K562 (cell line): Measurements from ENCODE around the gene RFC5. TPM values are rescaled to one million over a fixed set of nuclear protein-coding genes. Genes with fewer than 3 reads are reported as not detected.

ENCODE experiments used
- ATAC-seq: fragments of 200-7000 bp; cut with Tn5 transposase; 3 replicates; pipeline ENCODE4 v1.9.1; 2020; ENCODE audit warnings: moderate library complexity
- BruUV-seq: library from RNA; stranded (reverse); fragments of 400-500 nt; replicated peaks from 2 replicates; lab custom pipeline; 2021; lab: Mats Ljungman, UMichigan
- CTCF ChIA-PET: fragments of 300-600 bp; formaldehyde crosslinking; extraction: SDS; loops from one replicate; lab custom pipeline; 2021; ENCODE audit warnings: low intra/inter-chr PET ratio; lab: Yijun Ruan, JAX
- POLR2A ChIA-PET: fragments of 300-600, 350-650 bp; sonication (Branson Sonifier 250); formaldehyde crosslinking; extraction: SDS; loops from one replicate; lab custom pipeline; 2021; ENCODE audit warnings: antibody characterized with exemption, inconsistent platforms; lab: Yijun Ruan, JAX
- DNase-seq, 4 experiments: peaks; one replicate each; pipeline versions ENCODE4 v3.0.0 to v3.0.0-alpha.2; 2011 to 2018; ENCODE audit warnings: low spot score in 3 of 4, mixed read lengths in 3 of 4; ENCODE audit errors: extremely low read depth in 1 of 4
- FAIRE-seq: peaks from 2 replicates; lab custom pipeline; 2011; peaks lifted over from hg19 to GRCh38; lab: Jason Lieb, UNC
- H2AFZ ChIP-seq: 2 replicates; pipeline ENCODE4 v1.6.0; 2011; ENCODE audit warnings: low read depth, low read length, control low read depth, inconsistent platforms
- H3K27ac ChIP-seq: fragments of 200-600 bp; 3 replicates; pipeline ENCODE4 v1.8.0; 2011; ENCODE audit warnings: low read depth, mild to moderate bottlenecking, control low read depth, inconsistent platforms, low read length, moderate library complexity, mixed read lengths; ENCODE audit errors: extremely low read depth
- H3K27me3 ChIP-seq, 2 experiments: fragments of 300-600 bp in 1 of 2; 2 replicates in 1 of 2; 3 replicates in 1 of 2; pipeline versions ENCODE4 v1.6.0 to v1.8.0; 2011; ENCODE audit warnings: inconsistent platforms in 2 of 2, low read length in 2 of 2, mild to moderate bottlenecking in 1 of 2, mixed read lengths in 1 of 2, moderate library complexity in 1 of 2; ENCODE audit not compliant: control insufficient read depth in 2 of 2, insufficient read depth in 2 of 2
- H3K36me3 ChIP-seq: fragments of 300-600 bp; 3 replicates; pipeline ENCODE4 v1.8.0; 2011; ENCODE audit warnings: mild to moderate bottlenecking, low read length, inconsistent platforms; ENCODE audit not compliant: control insufficient read depth, insufficient read depth
- H3K4me1 ChIP-seq, 2 experiments: fragments of 200-600 bp in 1 of 2; replicated peaks in 1 of 2; 2 replicates in 1 of 2; 3 replicates in 1 of 2; pipeline versions ENCODE4 v1.5.1 to v1.8.0; 2011; ENCODE audit warnings: inconsistent platforms in 2 of 2, low read length in 2 of 2, mild to moderate bottlenecking in 1 of 2, mixed read lengths in 1 of 2, moderate library complexity in 1 of 2; ENCODE audit not compliant: control insufficient read depth in 2 of 2, insufficient read depth in 2 of 2
- H3K4me2 ChIP-seq: 2 replicates; pipeline ENCODE4 v1.6.1; 2011; ENCODE audit warnings: low read length, control low read depth, inconsistent platforms, mixed read lengths; ENCODE audit not compliant: insufficient read depth
- H3K4me3 ChIP-seq: fragments of 200-600 bp; sonication (generic), shearing (Covaris generic); 2 replicates; pipeline ENCODE4 v1.5.1; 2016; ENCODE audit warnings: control low read depth, inconsistent platforms
- H3K79me2 ChIP-seq: fragments of 200-600 bp; 3 replicates; pipeline ENCODE4 v1.8.0; 2011; ENCODE audit warnings: low read length, inconsistent platforms; ENCODE audit not compliant: control insufficient read depth, insufficient read depth
- H3K9ac ChIP-seq, 2 experiments: 2 replicates each; pipeline versions ENCODE4 v1.6.0 to v1.6.1; 2011; ENCODE audit warnings: low read depth in 2 of 2, low read length in 2 of 2, control low read depth in 1 of 2, inconsistent platforms in 1 of 2, mild to moderate bottlenecking in 1 of 2, mixed read lengths in 1 of 2; ENCODE audit not compliant: insufficient read depth in 1 of 2
- H3K9me1 ChIP-seq: one replicate; pipeline ENCODE4 v1.6.0; 2011; ENCODE audit warnings: inconsistent platforms, mild to moderate bottlenecking, low read length, moderate library complexity; ENCODE audit not compliant: control insufficient read depth, insufficient read depth
- H3K9me3 ChIP-seq: replicated peaks from 2 replicates; pipeline ENCODE4 v1.5.1; 2011; ENCODE audit warnings: low read depth, low read length, inconsistent platforms; ENCODE audit not compliant: control insufficient read depth, insufficient read depth
- H4K20me1 ChIP-seq: replicated peaks from 2 replicates; pipeline ENCODE4 v1.6.1; 2011; ENCODE audit warnings: low read length, inconsistent platforms, mixed read lengths; ENCODE audit not compliant: control insufficient read depth, insufficient read depth
- CBFA2T3 ChIP-seq: fragments of 450-650 bp; IDR thresholded peaks from 2 replicates; pipeline ENCODE4 v1.6.1; 2017
- CHCHD3 ChIP-seq: fragments of 250-450 bp; sonication (Bioruptor Pico); IDR thresholded peaks from 2 replicates; pipeline ENCODE4 v2.1.2; 2022; ENCODE audit warnings: mild to moderate bottlenecking
- CSDE1 ChIP-seq, 2 experiments: fragments of 450-650 bp; IDR thresholded peaks; 2 replicates each; pipeline ENCODE4 v1.6.1; 2016; ENCODE audit warnings: mild to moderate bottlenecking in 1 of 2
- DDX20 ChIP-seq: fragments of 450-650 bp; IDR thresholded peaks from 2 replicates; pipeline ENCODE4 v1.6.1; 2016; ENCODE audit warnings: missing genetic modification characterization, low read depth, mild to moderate bottlenecking, missing compliant biosample characterization, moderate library complexity
- HNRNPLL ChIP-seq: fragments of 200-400 bp; formaldehyde crosslinking; IDR thresholded peaks from 2 replicates; pipeline ENCODE4 v1.6.1; 2017; ENCODE audit warnings: low read length, low read depth, mild to moderate bottlenecking; ENCODE audit not compliant: poor library complexity, severe bottlenecking
- MEIS2 ChIP-seq: fragments of 450-650 bp; IDR thresholded peaks from 2 replicates; pipeline ENCODE4 v1.6.1; 2014; ENCODE audit warnings: mild to moderate bottlenecking; ENCODE audit not compliant: partially characterized antibody
- NBN ChIP-seq: fragments of 450-650 bp; IDR thresholded peaks from 2 replicates; pipeline ENCODE4 v1.6.1; 2016; ENCODE audit warnings: low read depth, mild to moderate bottlenecking
- OTX1 ChIP-seq: fragments of 450-650 bp; formaldehyde crosslinking; IDR thresholded peaks from 2 replicates; pipeline ENCODE4 v1.4.0; 2022; ENCODE audit warnings: mild to moderate bottlenecking
- PURB ChIP-seq: sonication (generic); formaldehyde crosslinking; IDR thresholded peaks from 2 replicates; pipeline ENCODE4 v1.9.0; 2021; ENCODE audit warnings: low read depth, mild to moderate bottlenecking, missing genetic modification reagents
- RUNX1 ChIP-seq: sonication (generic); IDR thresholded peaks from 2 replicates; pipeline ENCODE4 v1.6.1; 2016; ENCODE audit warnings: antibody characterized with exemption, low read depth
- SAFB ChIP-seq: fragments of 200-400 bp; formaldehyde crosslinking; IDR thresholded peaks from 2 replicates; pipeline ENCODE4 v1.6.1; 2017; ENCODE audit warnings: low read depth, low read length, borderline replicate concordance
- SREBF1 ChIP-seq: fragments of 150-350 bp; IDR thresholded peaks from 2 replicates; pipeline ENCODE4 v1.6.1; 2014; ENCODE audit warnings: antibody characterized with exemption, low read depth, low read length, borderline replicate concordance
- TSC22D4 ChIP-seq: fragments of 450-650 bp; IDR thresholded peaks from 2 replicates; pipeline ENCODE4 v1.6.1; 2016; ENCODE audit warnings: missing genetic modification characterization, missing biosample characterization, control low read depth
- ZNF57 ChIP-seq: fragments of 450-650 bp; formaldehyde crosslinking; IDR thresholded peaks from 2 replicates; pipeline ENCODE4 v1.4.0; 2020; ENCODE audit warnings: mild to moderate bottlenecking, moderate library complexity
- ZNF766 ChIP-seq: fragments of 200-800 bp; sonication (Bioruptor generic); conservative IDR thresholded peaks from 2 replicates; pipeline ENCODE4 v1.6.1; 2016; ENCODE audit warnings: missing genetic modification characterization, missing compliant biosample characterization
- ZNF830 ChIP-seq: fragments of 250-450 bp; sonication (Bioruptor Pico); IDR thresholded peaks from 2 replicates; pipeline ENCODE4 v1.5.0; 2021; ENCODE audit warnings: mild to moderate bottlenecking
- WGBS: fragments of 100-300 bp; shearing (Covaris generic); methylation state at CpG from one replicate; pipeline ENCODE4 v1.1.6; 2016; ENCODE audit warnings: low coverage, mixed read lengths; ENCODE audit not compliant: insufficient coverage; ENCODE audit errors: missing lambda C conversion rate; 5-methylcytosine and 5-hydroxymethylcytosine counted together
- in situ Hi-C: fragments of 300-500 bp; cut with MboI; formaldehyde crosslinking; loops from 4 replicates; pipeline ENCODE4 v1.15.0; 2018; ENCODE audit warnings: inconsistent platforms, mixed read lengths
- intact Hi-C: fragments of 100-400 bp; cut with micrococcal nuclease; formaldehyde crosslinking; loops from 2 replicates; pipeline ENCODE4 v1.14.2; 2022
- polyA plus RNA-seq, 8 experiments: library from polyadenylated mRNA; depleted of rRNA in 4 of 8; stranded (reverse) in 5 of 8; unstranded in 3 of 8; fragments of >200 nt; fragmentation: Nextera tagmentation in 2 of 8; fragmentation: Illumina TruSeq in 1 of 8; extraction: Ambion mirVana in 2 of 8; extraction: Trizol in 1 of 8; gene quantifications; 2 replicates each; pipeline versions ENCODE4 v1.2.1 to v1.2.3, GENCODE V29; 2011 to 2014; ENCODE audit warnings: inconsistent platforms in 1 of 8, missing spikeins in 1 of 8
- total RNA-seq, 7 experiments: library from RNA; depleted of rRNA in 6 of 7; stranded (reverse); fragments of >200 nt in 6 of 7; fragmentation: Illumina TruSeq in 2 of 7; extraction: Trizol in 2 of 7; gene quantifications; 2 replicates each; pipeline versions ENCODE4 v1.2.1 to v1.2.3, GENCODE V29; 2011 to 2021; ENCODE audit warnings: low replicate concordance in 1 of 7
- TF ChIP-seq, protein P1 (sequence below): sonication (generic); formaldehyde crosslinking; IDR thresholded peaks from 2 replicates; pipeline ENCODE4 v1.8.0; 2023; ENCODE audit warnings: missing genetic modification reagents, mild to moderate bottlenecking, borderline replicate concordance
- TF ChIP-seq, protein P2 (sequence below): fragments of 250-450 bp; sonication (Bioruptor Pico); IDR thresholded peaks from 2 replicates; pipeline ENCODE4 v1.5.0; 2021

RFC5 gene
- total and polyA plus RNA-seq, 9 of the 15 experiments (the other 6 are each of a cell fraction or from before 2014, with no cell fraction given): 61.8 to 189 (median 92.9) TPM

DNA sequence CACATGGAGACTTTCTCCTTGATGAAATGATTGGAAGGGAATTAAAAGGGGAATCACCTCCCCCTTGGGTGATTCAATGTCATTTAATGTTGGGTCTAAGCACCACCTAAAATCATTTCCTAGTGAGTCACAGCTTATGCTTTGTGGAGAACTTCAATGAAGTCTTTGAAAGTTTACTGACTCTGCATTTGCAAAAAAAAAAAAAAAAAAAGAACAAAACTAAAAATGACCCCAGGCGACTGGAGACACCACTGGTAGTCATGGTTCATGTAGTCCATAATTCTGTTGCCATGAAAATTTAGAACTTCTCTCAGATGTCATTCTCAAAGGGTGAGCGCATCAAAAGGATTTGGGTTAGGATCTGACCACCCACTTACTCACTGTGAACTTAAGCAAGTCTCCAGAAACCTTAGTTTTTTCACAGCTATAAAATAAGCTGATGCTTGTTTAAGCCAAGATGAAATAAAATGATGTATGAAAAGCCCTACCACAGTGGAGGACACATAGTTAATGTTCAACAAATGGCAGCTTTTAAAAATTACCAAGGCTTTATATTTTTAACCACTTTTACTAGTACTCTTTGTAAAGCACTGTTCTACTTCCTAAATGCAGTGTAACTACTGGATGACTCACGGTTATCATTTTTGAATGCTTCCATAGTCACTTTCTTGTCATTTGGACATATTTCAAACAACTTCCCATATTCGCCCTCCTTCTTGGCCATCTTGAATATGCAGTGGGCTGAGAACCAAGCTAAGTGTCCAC lies 29.6 kb upstream of the RFC5 start:
- in situ Hi-C loops: no loop called here
- ChIA-PET POLR2A (no interaction called here), CTCF (no interaction called here)
- DNase-seq (no peak), ATAC-seq (no peak), FAIRE-seq (no peak)
- BruUV-seq: no TSS peak
- H3K4me2 ChIP-seq: no peak overlapping the region
- no peak overlapping the region for H3K27ac ChIP-seq
- intact Hi-C loops: no loop called here
- H3K27me3 ChIP-seq: peaks cover 9 to 16% of the 10 kb centered on the region in 2 experiments; a peak in 3 of 5 replicates
- no peaks in the 10 kb centered on the region for H4K20me1 ChIP-seq
- no peak overlapping the region for H3K9ac ChIP-seq
- H3K79me2 ChIP-seq: no peaks in the 10 kb centered on the region
- no peaks in the 10 kb centered on the region for H3K9me1 ChIP-seq
- H3K4me3 ChIP-seq: no peak overlapping the region
- H3K36me3 ChIP-seq: no peaks in the 10 kb centered on the region
- no peaks in the 10 kb centered on the region for H3K4me1 ChIP-seq
- H2AFZ ChIP-seq: no peak overlapping the region
- no peaks in the 10 kb centered on the region for H3K9me3 ChIP-seq
- WGBS: 1% methylated on average over 4 of the region's 4 CpGs
- TF ChIP-seq CHCHD3 (CRISPR knock-in tag) (no peak), OTX1 (CRISPR knock-in tag) (no peak), ZNF766 (CRISPR knock-in tag) (no peak), ZNF830 (CRISPR knock-in tag) (no peak), TSC22D4 (no peak), MEIS2 (no peak), PURB (CRISPR knock-in tag) (no peak), NBN (no peak), CSDE1 (IDR thresholded peaks at IDR 0.05) (no peak), DDX20 (tag) (no peak), HNRNPLL (no peak), CBFA2T3 (no peak), SREBF1 (no peak), ZNF57 (no peak), SAFB (no peak), RUNX1 (no peak)
- TF ChIP-seq, protein P1, sequence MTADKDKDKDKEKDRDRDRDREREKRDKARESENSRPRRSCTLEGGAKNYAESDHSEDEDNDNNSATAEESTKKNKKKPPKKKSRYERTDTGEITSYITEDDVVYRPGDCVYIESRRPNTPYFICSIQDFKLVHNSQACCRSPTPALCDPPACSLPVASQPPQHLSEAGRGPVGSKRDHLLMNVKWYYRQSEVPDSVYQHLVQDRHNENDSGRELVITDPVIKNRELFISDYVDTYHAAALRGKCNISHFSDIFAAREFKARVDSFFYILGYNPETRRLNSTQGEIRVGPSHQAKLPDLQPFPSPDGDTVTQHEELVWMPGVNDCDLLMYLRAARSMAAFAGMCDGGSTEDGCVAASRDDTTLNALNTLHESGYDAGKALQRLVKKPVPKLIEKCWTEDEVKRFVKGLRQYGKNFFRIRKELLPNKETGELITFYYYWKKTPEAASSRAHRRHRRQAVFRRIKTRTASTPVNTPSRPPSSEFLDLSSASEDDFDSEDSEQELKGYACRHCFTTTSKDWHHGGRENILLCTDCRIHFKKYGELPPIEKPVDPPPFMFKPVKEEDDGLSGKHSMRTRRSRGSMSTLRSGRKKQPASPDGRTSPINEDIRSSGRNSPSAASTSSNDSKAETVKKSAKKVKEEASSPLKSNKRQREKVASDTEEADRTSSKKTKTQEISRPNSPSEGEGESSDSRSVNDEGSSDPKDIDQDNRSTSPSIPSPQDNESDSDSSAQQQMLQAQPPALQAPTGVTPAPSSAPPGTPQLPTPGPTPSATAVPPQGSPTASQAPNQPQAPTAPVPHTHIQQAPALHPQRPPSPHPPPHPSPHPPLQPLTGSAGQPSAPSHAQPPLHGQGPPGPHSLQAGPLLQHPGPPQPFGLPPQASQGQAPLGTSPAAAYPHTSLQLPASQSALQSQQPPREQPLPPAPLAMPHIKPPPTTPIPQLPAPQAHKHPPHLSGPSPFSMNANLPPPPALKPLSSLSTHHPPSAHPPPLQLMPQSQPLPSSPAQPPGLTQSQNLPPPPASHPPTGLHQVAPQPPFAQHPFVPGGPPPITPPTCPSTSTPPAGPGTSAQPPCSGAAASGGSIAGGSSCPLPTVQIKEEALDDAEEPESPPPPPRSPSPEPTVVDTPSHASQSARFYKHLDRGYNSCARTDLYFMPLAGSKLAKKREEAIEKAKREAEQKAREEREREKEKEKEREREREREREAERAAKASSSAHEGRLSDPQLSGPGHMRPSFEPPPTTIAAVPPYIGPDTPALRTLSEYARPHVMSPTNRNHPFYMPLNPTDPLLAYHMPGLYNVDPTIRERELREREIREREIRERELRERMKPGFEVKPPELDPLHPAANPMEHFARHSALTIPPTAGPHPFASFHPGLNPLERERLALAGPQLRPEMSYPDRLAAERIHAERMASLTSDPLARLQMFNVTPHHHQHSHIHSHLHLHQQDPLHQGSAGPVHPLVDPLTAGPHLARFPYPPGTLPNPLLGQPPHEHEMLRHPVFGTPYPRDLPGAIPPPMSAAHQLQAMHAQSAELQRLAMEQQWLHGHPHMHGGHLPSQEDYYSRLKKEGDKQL (CRISPR knock-in tag): no peak
- TF ChIP-seq, protein P2, sequence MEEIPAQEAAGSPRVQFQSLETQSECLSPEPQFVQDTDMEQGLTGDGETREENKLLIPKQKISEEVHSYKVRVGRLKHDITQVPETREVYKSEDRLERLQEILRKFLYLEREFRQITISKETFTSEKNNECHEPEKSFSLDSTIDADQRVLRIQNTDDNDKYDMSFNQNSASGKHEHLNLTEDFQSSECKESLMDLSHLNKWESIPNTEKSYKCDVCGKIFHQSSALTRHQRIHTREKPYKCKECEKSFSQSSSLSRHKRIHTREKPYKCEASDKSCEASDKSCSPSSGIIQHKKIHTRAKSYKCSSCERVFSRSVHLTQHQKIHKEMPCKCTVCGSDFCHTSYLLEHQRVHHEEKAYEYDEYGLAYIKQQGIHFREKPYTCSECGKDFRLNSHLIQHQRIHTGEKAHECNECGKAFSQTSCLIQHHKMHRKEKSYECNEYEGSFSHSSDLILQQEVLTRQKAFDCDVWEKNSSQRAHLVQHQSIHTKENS: no peak
